GM23338 (cell line): ENCODE measurements around the gene FAM89A.

Experiments used
- CREB1 ChIP-seq: fragments of 250-450 bp; sonication (Bioruptor Pico); IDR thresholded peaks from 2 replicates; pipeline ENCODE4 v1.5.0; 2020; ENCODE audit warnings: low read depth, mild to moderate bottlenecking, moderate library complexity
- CTCF ChIP-seq, 2 experiments: fragments of 200-600 bp in 1 of 2; sonication (generic) in 1 of 2; conservative IDR thresholded peaks; 2 replicates each; pipeline versions ENCODE4 v1.5.1 to v1.6.1; 2016 to 2017; ENCODE audit warnings: antibody characterized with exemption in 2 of 2, low read depth in 2 of 2, mild to moderate bottlenecking in 2 of 2, moderate library complexity in 1 of 2
- EZH2 ChIP-seq: fragments of 200-600 bp; sonication (generic); IDR thresholded peaks from one replicate; pipeline ENCODE4 v1.8.0; 2017; ENCODE audit warnings: antibody characterized with exemption, mild to moderate bottlenecking, low read depth; ENCODE audit not compliant: unreplicated experiment
- EZH2phosphoT487 ChIP-seq: fragments of 200-600 bp; sonication (generic); IDR thresholded peaks from one replicate; pipeline ENCODE4 v1.8.1; 2018; ENCODE audit warnings: antibody characterized with exemption; ENCODE audit not compliant: unreplicated experiment
- JUNB ChIP-seq: IDR thresholded peaks from one replicate; pipeline ENCODE4 v1.6.1; 2016; ENCODE audit warnings: antibody characterized with exemption; ENCODE audit not compliant: unreplicated experiment
- POLR2AphosphoS5 ChIP-seq: IDR thresholded peaks from 2 replicates; pipeline ENCODE4 v1.6.1; 2016; ENCODE audit warnings: antibody characterized with exemption, low read depth
- REST ChIP-seq: IDR thresholded peaks from one replicate; pipeline ENCODE4 v1.6.1; 2018; ENCODE audit warnings: antibody characterized with exemption; ENCODE audit not compliant: unreplicated experiment
- ZNF114 ChIP-seq: fragments of 250-450 bp; sonication (Bioruptor Pico); IDR thresholded peaks from 2 replicates; pipeline ENCODE4 v1.5.0; 2020; ENCODE audit warnings: mild to moderate bottlenecking, moderate library complexity
- ZNF331 ChIP-seq: fragments of 250-450 bp; sonication (Bioruptor Pico); IDR thresholded peaks from 2 replicates; pipeline ENCODE4 v1.5.0; 2020; ENCODE audit warnings: low read depth, mild to moderate bottlenecking, moderate library complexity
- ZNF462 ChIP-seq: fragments of 250-450 bp; sonication (Bioruptor Pico); IDR thresholded peaks from 2 replicates; pipeline ENCODE4 v1.5.0; 2020; ENCODE audit warnings: mild to moderate bottlenecking, moderate library complexity
- TF ChIP-seq, protein P1 (sequence below): IDR thresholded peaks from 2 replicates; pipeline ENCODE4 v1.6.1; 2016; ENCODE audit warnings: antibody characterized with exemption

DNA sequence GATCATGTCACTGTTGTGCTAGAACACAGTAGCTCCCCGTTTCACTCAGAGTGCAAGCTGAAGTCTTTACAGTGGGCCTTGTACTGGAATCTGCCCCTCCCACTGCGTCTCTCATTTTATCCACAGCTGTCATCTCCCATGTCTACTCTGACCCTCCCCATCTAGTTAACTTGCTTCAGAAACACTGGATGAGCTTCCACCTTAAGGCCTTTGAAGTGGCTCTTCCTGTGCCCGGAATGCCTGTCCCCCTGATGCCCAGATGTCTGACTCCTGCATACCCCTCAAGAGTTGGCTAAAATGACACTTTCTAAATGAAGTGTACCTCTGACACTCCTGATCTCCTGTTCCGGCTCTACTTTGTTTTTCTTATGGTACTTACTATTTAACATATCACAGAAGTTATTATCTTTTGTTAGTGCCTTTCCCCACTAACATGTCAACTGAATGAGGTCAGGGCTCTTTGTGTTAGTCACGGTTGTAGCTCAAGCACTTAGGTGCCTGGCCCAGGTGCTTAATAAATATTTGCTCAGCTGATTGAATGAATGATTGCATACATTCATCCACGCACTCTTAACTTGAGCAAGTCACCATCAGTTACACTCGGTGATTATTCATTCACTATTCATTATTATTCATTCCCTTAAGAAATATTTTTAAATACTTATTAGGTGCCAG lies 47.8 kb downstream of the FAM89A start:
- TF ChIP-seq CTCF (conservative IDR thresholded peaks at IDR 0.05; ENCODE audit: low read depth in 2 of 2), result no peak
- TF ChIP-seq EZH2, result no peak
- TF ChIP-seq POLR2AphosphoS5, result no peak
- no peak for TF ChIP-seq REST
- no peak for TF ChIP-seq JUNB
- no peak for TF ChIP-seq ZNF114 (CRISPR knock-in tag)
- no peak for TF ChIP-seq ZNF462
- TF ChIP-seq CREB1 (CRISPR knock-in tag), result no peak
- TF ChIP-seq ZNF331 (CRISPR knock-in tag), result no peak
- TF ChIP-seq, protein P1, sequence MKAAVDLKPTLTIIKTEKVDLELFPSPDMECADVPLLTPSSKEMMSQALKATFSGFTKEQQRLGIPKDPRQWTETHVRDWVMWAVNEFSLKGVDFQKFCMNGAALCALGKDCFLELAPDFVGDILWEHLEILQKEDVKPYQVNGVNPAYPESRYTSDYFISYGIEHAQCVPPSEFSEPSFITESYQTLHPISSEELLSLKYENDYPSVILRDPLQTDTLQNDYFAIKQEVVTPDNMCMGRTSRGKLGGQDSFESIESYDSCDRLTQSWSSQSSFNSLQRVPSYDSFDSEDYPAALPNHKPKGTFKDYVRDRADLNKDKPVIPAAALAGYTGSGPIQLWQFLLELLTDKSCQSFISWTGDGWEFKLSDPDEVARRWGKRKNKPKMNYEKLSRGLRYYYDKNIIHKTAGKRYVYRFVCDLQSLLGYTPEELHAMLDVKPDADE, result no peak
- TF ChIP-seq EZH2phosphoT487, result no peak
